Left renal pelvis (tissue), 4 donors: ENCODE results near the gene PLCB2. TPM values are rescaled to one million over a fixed set of nuclear protein-coding genes. Genes with fewer than 3 reads are reported as not detected.

Source experiments
- DNase-seq, 4 donors: peaks; one replicate each; pipeline ENCODE4 v3.0.0-alpha.2; 2013; ENCODE audit warnings: low read depth in 4 of 4, low spot score in 3 of 4
- polyA plus RNA-seq, 4 donors: library from polyadenylated mRNA; unstranded; fragments of 120-200 nt; gene quantifications; one replicate each; pipeline ENCODE4 v1.2.1, GENCODE V29; 2013; ENCODE audit not compliant: insufficient read length in 4 of 4

PLCB2 gene
- polyA plus RNA-seq, 4 donors = 7.8 to 15.1 (median 10.1) TPM

- DNase-seq = no peak
These were observed 34.9 kb upstream of the PLCB2 start for GRCh38 chr15:40342416-40343320.

DNA sequence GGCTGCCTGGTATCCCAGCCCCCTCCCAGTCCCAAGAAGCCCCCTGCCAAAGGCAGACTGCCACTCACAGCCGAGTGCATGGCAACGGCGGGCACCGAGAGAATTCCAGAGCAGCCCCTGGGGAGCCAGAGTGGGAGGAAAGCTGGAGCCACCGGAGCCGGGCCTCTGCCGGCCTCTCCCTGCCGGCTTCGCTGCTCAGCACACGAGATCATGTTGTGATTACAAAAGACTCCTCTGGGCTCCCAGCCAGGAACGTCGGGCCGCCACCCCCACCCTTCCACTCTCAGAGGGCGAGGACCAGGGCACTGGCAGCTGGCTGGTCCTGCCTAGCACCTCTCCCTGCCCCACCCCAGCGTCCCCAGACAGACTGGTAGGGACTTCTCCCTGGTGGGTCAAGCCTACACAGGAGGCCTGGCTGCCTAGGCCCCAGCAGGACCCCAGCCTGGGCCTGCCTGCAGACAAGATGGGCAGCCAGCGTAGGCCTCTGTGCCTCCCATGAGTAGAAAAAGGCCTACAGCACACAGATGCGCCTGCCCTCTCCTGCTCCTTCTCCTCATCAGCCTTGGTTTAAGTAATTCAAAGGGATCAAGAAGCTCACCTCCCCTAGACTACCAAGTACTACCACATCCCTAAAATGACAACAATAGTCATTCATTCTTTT is 33.1 kb upstream of the PLCB2 start, which contains the start of gene CCDC9B:
Gene CCDC9B (minus strand): TSS at position 200 of the 661 bp plus-strand sequence. CDS start 120 bp downstream, at position 80.
- DNase-seq = no peak

DNA sequence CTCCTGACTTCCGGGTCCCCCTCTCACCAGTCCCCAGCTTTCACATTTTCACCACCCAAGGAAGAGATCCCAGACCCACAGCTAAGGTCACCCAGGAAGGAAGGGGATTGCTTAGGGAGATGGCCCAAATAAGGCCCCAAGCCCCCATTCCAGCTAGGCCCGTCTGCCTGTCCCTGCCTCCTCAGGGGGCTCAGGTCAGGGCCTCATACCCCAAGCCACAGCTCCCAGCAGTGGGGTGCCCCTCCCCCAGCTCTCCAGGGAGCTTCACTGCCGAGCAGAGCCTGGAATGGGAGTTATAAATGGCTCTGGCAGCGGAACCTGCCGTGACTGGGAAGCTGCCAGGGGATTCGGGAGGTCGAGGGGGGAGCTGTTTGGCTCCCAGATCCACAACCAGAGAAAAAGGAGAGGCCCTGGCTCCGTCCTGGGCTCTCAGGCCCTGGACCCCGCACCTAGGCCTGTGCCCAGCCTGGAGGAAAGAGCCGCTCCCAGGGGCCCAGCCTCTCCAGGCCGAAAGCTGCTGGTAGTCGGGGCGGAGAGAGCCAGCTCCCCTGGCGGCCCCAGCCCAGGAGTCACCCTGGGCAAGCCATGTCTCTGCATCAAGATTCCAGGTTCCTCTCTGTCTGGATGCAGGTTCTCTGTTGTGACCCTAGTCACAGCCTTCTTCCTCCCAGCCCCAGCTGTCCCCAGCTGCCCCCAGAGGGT is 32.5 kb upstream of the PLCB2 start:
- no peak for DNase-seq

GRCh38 chr15:40339621-40339945 is 31.8 kb upstream of the PLCB2 start:
- DNase-seq = no peak

DNA sequence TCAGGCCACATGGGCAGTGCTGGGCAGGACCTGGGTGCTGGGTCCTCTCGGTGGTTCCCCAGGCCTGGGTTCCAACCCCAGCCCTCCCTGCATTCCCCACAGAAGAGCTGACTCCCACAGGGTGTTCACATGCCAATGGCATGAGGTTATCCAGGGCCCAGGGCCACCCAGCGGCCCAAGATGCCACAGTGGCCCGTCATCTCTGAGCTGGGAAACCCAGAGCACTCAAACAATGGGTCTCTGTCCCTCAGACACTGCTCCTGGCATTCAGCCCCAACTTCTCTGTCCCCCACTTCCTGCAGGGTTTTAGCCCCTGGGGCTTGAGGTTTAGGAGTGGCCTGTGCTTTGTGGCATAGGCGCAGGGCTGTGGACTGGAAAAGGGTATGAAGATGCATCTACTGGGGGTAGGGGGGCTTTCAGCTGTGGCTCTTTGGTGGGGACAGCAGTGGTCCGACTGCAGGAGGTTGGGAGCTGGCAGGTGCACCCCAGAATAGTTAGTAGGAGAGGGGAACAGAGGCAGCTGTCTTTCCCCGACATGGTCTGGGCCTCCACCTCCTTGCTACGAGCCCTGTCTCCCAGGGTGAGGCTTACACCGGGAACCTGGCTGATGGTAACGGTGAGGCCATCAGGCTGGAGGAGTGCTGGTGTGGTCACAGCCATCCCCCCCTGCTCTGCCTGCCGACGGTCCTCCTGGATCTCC is 31.3 kb upstream of the PLCB2 start:
- DNase-seq = no peak

GRCh38 chr15:40338041-40338657 is 30.4 kb upstream of the PLCB2 start:
- DNase-seq = no peak

DNA sequence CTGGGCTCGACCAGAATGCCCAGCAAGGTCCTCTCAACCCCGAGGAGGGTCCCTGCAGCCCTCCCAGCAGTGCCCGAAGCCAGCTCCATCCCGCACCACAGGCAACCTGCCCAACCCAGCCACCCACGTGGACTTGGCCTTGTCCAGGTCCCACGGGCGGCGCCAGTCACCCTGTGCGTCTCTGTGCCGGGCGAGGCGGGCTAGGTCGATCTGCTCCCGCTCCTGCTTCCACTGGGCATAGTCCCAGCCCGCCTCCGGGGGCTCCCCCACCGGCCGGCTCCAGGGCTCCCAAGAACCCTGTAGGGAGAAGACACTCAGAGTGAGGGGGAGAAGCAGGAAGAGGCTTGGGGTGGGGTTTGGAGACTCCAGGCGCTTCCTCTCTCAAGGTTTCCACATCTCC is 29.9 kb upstream of the PLCB2 start:
- no peak for DNase-seq

DNA sequence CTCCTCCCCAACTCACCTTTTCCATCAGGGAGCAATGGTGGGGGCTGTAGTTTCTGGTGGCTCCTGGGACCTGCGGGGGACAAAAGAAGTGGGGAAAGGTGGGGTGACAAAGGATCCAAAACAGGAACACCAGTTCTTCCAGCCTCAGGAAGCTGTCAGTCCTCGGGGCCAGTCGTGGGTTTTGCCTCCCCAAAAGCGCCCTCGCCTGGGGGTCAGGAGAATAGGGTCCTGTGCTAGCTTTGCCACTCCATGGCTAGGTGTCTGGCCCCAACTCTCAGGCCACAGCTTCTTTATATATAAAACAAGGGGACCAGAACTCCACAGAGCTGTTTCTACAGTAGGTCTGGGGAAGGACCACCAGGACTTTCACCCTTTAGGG is 29.0 kb upstream of the PLCB2 start:
- DNase-seq = no peak

GRCh38 chr15:40335938-40336743 is 28.4 kb upstream of the PLCB2 start:
- DNase-seq = no peak

DNA sequence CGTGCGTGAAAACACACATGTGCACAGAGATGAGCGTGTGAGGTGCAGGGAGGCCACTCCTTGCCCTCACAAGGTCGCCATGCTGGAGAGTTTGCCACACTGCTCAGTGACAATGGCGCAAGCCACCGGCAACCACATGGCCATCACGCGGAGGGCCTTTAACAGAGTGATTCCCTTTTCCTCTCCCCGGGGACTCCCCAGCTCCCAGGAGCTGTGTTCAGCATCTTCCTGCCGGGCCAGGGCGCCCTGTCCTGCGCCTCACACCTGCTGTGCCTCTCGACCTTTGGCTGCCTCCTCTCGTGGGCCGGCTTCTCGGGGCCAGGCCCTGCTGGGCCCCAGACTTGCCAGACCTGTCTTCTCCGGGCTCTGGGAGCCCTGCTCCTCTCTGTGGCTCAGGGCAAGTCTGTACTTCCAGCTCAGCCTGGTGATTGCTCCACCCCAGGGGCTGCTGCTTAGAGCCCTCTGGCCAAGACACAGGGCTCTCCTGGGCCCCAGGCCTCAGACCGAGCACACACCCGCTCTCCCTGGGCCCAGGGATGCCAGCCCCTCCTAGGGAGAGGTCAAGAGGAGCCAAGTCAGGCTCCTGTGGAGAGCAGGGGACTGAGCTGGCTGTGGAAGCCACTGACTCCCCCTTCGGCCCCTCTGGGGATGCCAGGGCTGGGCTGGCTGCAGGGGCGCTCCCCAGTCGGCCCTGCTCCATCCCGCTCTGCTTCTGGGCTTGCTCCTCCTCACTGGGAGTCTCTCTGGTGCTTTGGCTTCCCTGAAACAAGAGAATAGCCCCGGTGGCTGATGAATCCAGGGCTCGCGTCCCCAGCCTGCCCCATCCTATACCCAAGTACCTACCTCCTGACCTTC is 27.4 kb upstream of the PLCB2 start:
- DNase-seq = no peak

- no peak for DNase-seq
These were observed 26.8 kb upstream of the PLCB2 start for GRCh38 chr15:40334541-40334940.

DNA sequence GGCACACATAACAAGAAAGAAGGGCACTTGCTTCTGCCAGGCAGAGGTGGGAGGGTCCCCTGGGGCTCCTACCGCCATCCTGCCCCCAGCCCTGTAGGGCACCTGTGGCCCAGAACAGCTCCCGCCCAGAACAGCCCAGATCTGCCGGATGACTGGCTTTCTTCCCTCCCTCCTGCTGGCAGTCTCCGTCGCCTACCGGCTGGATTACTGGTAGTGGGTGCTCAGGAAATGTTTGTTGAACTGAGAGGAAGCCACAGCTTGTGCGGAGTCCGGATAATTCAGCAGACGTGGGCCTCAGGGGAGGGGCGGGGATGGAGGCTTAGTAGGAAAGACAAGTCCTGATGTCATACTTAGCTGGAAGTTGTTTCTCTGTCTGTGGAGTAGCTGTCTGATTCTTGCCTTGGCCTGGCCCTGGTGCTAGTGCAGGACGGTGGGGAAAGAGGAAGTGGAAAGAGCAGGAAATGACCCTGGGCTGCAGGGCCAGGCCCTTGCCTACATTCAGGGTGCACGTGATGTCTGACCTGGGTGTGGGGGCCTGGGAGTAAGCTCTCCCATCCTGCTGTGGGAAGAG is 26.3 kb upstream of the PLCB2 start:
- no peak for DNase-seq

DNA sequence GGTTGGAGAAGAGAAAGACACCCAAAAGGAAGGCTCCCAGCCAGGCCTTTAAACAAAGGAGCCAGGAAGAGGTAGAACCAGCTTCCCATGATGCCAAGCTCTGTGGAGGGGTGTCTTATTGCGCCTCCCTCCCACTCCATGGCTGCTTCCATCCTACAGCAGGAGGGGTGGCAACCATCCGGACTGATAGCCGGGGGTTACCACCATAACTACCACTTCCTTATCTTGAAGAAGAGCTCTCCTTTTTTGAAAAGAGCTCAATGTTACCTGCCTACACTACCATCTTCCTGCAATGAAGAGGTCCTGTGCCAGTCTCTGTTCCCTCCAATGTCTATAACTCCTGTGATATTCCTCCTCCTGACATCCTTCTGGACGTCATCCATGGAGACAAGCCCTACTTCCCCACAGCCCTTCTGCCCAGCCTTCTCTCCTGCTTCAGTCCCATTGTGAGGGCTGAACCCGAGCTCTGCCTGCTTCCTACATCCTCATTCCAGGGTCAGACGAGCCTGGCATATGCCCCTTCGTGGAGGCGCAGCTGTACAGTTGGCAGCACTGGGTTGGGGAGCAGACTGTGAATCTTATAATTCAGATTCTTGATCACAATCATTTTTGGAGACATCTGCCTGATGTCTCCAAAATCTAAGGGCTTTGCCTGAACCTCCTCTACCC is 24.5 kb upstream of the PLCB2 start:
- DNase-seq = no peak

GRCh38 chr15:40331637-40332036 is 23.9 kb upstream of the PLCB2 start:
- DNase-seq = no peak

- no peak for DNase-seq
These were observed 23.3 kb upstream of the PLCB2 start for GRCh38 chr15:40331026-40331425.

GRCh38 chr15:40330368-40330836 is 22.7 kb upstream of the PLCB2 start:
- no peak for DNase-seq

- no peak for DNase-seq
These were observed 22.1 kb upstream of the PLCB2 start for GRCh38 chr15:40329804-40330203.

- no peak for DNase-seq
These were observed 21.0 kb upstream of the PLCB2 start for GRCh38 chr15:40328751-40329150.
